Peyer's patch (tissue), 4 donors: Measurements from ENCODE around the gene CLPTM1L.

Experiments
- CTCF ChIP-seq, 6 experiments: fragments of 450-650 bp in 4 of 6; fragments of 200-600 bp in 2 of 6; sonication (generic) in 1 of 6; IDR thresholded peaks; one replicate each; pipeline ENCODE4 v1.5.1; 2017 to 2019; ENCODE audit warnings: antibody characterized with exemption in 6 of 6, mild to moderate bottlenecking in 3 of 6, moderate library complexity in 1 of 6
- POLR2A ChIP-seq, 2 donors: fragments of 450-650 bp; IDR thresholded peaks; one replicate each; pipeline ENCODE4 v1.5.1; 2017; ENCODE audit warnings: antibody characterized with exemption in 2 of 2, mild to moderate bottlenecking in 2 of 2, moderate library complexity in 2 of 2

- TF ChIP-seq CTCF (IDR thresholded peaks at IDR 0.05) (peak in 4 of 6 experiments; percentile 18 to 43 (median 36)), POLR2A (IDR thresholded peaks at IDR 0.05) (peak; percentile 77 to 85)
Measured at GRCh38 chr5:1344975-1345838, at the start of gene CLPTM1L.
